Hematopoietic multipotent progenitor cell treated with erythropoietin and hydrocortisone succinate and interleukin-3 and kit ligand, for 4 days (in vitro differentiated cells): Measurements from ENCODE around the gene RPL34.
A peak's percentile ranks its signal among the peaks of the same experiment; 100 is the strongest.

ENCODE experiments used
- DNase-seq: peaks from one replicate; pipeline ENCODE4 v3.0.0-alpha.2; 2015

The RPL34 gene

GRCh38 chr4:108624263-108625056, 4.1 kb downstream of the RPL34 start:
- no peak for DNase-seq

- DNase-seq, result no peak
Observed at GRCh38 chr4:108626056-108626455, 5.7 kb downstream of the RPL34 start.

- DNase-seq, result no peak
Observed at GRCh38 chr4:108628411-108628810, 8.0 kb downstream of the RPL34 start.

- DNase-seq, result no peak
Observed at GRCh38 chr4:108635070-108635655, 14.8 kb downstream of the RPL34 start.

- DNase-seq, result no peak
Observed at GRCh38 chr4:108636246-108636645, 15.9 kb downstream of the RPL34 start.

- no peak for DNase-seq
Observed at GRCh38 chr4:108637856-108638255, 17.5 kb downstream of the RPL34 start.

- DNase-seq, result no peak
Observed at GRCh38 chr4:108644237-108644636, 23.9 kb downstream of the RPL34 start.

GRCh38 chr4:108646706-108647105, 26.3 kb downstream of the RPL34 start:
- no peak for DNase-seq

- DNase-seq, result no peak
Observed at GRCh38 chr4:108649863-108650211, 29.5 kb downstream of the RPL34 start.

GRCh38 chr4:108650212-108651013, 30.0 kb downstream of the RPL34 start, which contains the start of gene OSTC:
TSS of gene OSTC (plus strand) at chr4:108650599. CDS start at chr4:108650656, 57 bp downstream.
- DNase-seq, result peak; percentile 98

GRCh38 chr4:108651014-108651791, 30.8 kb downstream of the RPL34 start:
- DNase-seq, result peak; percentile 83

- no peak for DNase-seq
Observed at GRCh38 chr4:108662629-108663028, 42.3 kb downstream of the RPL34 start.

GRCh38 chr4:108674356-108674977, 54.1 kb downstream of the RPL34 start:
- no peak for DNase-seq
